Measurements from ENCODE around the gene FGFRL1.
A peak's percentile ranks its signal among the peaks of the same experiment; 100 is the strongest.
"Not testable (repeated sequence)": the region's sequence is repeated elsewhere in the genome, so short reads cannot be mapped to it uniquely, and the experiment has no call there.

The FGFRL1 gene

DNA sequence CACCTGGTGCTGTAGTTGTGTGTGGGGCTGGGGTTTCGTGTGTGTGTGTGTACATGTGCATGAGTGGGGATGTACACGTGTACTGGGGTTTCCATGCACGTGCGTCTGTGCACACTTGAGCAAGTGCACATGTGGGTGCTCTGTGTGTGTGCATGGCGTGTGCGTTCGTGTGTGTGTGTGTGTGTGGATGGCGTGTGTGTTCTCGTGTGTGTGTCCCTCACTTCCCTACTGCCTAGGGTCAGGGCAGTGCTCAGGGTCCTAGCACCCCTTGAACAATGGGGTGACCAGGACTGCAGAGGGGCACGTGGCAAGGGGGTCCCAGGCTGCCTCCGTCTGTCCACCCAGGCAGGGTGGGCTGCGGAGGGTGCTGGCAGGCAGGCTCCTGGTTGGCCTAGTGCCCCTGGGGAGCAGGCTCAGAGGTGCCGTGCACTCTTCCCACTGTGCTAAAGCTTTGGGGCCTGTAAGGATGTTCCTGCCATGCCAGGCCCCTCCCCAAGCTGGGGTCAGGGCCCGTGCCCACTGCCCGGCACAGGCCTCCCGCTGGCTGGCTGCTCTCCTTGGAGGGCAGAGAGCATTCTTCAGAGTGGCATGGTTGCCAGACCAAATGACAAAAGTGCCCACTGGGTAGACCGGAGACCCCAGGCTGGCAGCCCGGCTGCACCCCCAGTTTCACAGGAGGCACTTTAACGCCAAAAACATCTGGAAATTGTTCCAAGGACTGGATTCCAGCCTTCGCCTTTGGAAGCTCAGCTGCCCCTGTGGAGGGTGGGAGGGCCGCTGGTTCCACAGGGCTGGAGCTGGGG is 29.1 kb downstream of the FGFRL1 start:
- no peak for DNase-seq (ENCODE audit: low spot score)

DNA sequence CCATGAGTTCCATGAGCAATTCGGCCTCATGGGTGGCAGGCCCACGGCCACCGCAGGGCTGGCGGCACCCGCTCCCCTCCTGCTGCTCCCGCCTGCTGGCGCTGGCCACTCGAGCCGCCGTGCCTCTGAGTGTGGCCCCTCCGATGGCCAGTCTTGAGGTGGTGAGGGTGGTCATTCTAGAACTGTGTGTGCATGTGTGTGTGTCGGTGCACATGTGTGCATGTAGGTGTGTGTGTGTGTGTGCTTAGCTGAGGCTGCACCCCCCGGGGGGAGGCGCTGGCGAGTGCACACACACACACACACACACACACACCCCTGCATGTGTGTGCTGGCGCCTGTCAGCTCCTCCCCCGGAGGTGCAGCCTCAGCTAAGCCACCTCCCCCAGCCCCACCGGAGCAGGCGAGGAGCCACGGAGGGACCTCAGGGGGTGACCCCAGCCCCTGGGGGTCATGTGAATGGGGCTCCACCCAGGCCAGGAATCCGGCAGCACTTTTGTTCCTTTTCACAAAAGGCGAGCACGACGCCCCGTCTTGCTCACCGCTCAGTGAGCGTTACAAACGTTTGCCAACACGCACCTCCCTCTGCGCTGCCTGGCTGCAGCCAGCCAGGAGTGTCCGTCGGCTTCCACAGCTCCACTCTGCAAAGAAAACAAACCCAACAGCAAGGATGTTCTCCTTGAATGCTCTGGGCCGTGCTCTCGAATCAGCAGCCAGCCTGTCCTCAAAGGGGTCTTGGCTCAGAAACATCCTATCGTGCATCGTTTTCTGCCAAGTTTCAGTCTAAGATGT is 29.9 kb downstream of the FGFRL1 start:
- DNase-seq (ENCODE audit: low spot score) = no peak

DNA sequence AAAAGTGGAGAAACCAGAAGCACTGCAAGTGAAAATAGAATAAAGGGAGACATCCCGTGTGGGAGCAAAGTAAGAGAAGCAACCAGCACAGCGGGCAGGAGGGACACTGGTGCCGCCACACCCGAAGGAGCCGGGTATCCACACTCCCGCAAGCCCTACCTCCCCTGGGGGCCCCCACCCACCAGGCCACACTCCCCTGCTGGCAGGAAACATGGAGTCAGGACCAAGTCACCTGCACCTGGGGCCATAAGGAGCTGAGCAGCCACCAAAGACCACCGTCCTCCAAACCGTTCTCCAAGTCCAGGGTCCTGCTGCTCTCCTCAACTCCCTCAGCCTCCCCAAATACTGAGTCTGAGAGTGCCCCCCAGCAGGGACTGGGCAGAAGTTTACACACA is 30.5 kb downstream of the FGFRL1 start:
- no peak for DNase-seq (ENCODE audit: low spot score)

DNA sequence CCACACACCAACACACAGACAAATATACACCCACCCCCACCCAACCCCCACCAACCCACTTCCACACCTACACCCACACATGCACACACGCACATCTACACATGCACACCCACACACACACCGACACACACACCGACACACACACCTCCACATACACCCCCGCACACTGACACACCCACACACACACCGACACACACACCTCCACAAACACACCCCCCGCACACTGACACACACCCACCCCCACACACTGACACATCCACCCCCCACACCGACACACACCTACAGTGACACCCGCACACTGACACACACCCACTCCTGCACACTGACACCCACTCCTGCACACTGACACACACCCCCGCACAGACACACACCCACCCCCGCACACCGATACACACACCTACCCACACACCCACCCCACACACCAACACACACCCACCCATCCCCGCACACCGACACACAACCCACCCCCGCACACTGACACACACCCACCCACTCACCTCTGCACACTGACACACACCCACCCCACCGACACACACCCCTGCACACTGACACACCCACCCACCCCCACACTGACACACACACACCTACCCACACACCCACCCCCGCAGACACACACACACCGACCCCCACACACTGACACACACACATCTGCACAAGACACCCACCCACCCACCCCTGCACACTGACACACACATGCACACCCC is 31.1 kb downstream of the FGFRL1 start:
- DNase-seq (ENCODE audit: low spot score) = no peak

DNA sequence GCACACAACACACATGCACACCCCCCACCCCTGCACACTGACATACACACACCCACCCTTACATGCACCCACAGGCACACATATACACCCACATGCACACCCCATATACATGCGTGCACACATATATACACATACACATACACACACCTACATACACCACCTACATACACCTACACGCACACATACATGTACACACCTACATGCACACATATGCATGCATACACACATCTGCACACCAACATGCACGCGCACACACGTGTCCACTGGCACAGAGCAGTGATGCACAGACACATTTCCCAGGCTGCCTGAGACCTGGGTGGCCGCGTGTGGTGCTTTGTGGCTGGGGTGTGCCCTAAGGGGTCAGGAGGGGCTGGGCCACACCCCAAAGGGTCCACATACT is 31.7 kb downstream of the FGFRL1 start:
- no peak for DNase-seq (ENCODE audit: low spot score)

DNA sequence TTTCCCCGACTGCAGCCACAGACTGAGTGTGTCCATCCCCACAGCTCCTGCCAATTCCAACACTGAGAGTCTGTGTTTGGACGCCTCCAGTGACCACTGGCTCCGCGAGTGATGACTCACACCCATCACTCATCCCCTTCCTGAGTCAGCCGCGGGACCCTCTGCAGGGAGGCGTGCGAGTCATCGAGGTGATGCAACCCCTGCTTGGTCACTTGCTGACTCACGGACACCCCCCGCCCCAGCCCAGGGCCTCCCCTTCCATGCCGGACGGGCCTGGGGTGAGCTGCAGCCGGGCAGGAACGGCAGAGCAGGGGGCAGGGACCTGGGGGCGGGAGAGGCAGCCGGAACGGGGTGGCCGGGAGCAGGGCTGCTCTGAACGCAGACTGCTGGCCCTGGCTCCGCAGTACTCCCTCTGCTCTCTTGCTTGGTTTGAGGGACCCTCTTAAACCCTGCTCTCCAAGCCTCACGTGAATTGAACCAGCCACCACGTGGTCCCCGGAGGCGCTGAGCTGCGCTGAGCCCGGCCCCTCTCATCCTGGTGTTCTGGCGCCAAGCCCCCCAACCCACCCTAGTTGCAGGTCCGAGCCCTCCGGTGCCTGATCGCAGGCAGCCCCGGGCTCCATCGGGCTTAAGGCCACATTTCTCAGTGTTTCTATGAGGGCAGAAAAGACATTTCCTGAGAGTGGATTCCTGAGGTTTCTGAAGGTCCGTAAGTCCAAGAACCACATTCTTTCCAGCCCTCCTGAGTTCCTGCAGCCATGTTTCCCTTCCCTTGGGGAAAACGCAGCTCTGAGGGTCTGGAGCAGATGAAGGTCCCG is 32.4 kb downstream of the FGFRL1 start:
- DNase-seq (ENCODE audit: low spot score) = peak; percentile 93

DNA sequence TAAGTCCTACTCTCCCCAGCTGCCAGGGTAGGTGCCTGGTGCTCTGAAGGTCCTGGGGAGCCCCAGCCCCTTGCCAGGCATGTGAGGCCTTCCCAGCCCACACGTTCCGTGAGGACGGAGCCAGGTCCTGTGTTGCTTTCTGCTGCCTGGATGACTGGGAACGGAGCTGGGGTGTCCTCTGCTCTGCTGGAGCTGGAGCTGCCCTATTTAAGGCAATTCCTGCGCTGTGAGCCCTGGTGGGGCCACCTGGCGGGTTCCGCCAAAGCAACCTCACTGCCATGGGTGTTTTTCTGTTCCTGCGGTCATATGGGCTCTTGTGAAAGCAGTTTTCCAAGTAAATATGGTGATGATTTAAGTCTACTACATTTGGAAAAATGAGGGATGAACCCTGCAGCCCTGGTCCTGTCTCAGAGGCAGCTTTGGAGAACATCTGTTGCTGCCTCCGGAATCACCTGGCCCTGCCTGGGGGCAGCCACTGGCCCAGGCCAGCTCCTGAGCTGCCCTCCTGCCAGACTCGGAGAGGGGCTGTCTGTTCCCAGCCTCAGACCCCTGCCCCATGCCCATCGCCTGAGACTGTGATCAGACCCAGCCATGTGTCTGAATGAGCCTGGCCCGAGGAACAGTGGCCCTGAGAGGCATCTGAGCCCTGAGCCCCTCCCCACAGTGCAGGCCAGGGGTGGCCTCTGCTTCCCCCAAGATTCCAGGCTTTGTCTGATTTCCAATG is 33.2 kb downstream of the FGFRL1 start:
- no peak for DNase-seq (ENCODE audit: low spot score)

DNA sequence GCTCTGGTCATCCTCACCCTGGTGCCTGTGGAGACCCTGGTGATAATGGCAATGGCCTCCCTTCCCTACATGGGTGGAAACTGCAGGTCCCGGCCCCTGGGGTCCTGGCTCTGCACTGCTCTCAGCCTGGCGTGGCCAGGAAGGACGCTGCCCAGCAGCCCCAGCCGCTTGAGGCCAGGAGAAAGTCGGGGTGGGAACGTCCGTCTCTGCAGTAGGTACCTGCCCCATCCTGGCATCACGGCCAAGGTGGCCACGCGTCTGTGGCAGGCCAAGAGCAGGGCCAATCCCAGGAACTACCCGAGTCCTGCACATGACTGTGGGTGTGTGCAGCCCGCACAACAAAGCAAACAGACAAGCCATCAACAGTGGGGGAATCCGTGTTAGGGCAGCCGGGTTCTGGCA is 33.8 kb downstream of the FGFRL1 start:
- DNase-seq (ENCODE audit: low spot score) = no peak

DNA sequence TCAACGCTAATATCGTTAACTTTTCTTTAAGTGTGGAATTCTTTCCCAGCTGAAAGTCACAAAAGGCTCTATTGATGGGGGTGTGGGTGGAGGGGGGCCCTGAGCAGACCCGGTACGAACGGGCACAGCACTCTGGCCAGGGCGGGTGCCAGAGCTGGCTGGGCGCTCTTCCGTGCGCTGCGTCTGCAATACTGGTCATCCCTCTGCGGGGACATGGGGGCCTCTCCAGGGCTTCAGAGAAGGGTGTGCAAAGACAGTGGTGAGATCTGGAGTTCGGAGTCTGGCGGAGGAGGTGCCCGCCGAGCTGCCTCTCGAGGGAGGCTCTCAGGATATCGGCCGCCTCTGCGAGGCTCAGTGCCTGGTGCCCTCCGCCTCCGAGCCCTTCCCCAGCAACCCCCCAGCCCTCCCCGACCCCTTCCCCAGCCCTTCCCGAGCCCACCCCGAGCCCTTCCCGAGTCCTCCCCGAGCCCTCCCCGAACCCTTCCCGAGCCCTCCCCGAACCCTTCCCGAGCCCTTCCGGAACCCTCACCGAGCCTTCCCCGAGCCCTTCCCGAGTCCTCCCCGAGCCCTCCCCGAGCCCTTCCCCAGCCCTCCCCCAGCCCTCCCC is 34.3 kb downstream of the FGFRL1 start:
- no peak for DNase-seq (ENCODE audit: low spot score)

DNA sequence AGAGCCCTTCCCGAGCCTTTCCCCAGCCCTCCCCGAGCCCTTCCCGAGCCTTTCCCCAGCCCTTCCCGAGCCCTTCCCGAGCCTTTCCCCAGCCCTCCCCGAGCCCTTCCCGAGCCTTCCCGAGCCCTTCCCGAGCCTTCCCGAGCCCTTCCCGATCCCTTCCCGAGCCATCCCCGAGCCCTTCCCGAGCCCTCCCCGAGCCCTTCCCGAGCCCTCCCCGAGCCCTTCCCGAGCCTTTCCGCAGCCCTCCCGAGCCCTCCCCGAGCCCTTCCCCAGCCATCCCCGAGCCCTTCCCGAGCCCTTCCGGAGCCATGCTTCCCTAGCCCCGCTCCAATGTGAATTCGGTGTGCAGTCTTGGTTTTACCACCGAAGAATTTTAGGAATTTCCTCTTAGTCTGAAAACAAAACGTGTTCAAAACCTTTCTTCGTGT is 35.2 kb downstream of the FGFRL1 start:
- DNase-seq (ENCODE audit: low spot score) = not testable (repeated sequence)

DNA sequence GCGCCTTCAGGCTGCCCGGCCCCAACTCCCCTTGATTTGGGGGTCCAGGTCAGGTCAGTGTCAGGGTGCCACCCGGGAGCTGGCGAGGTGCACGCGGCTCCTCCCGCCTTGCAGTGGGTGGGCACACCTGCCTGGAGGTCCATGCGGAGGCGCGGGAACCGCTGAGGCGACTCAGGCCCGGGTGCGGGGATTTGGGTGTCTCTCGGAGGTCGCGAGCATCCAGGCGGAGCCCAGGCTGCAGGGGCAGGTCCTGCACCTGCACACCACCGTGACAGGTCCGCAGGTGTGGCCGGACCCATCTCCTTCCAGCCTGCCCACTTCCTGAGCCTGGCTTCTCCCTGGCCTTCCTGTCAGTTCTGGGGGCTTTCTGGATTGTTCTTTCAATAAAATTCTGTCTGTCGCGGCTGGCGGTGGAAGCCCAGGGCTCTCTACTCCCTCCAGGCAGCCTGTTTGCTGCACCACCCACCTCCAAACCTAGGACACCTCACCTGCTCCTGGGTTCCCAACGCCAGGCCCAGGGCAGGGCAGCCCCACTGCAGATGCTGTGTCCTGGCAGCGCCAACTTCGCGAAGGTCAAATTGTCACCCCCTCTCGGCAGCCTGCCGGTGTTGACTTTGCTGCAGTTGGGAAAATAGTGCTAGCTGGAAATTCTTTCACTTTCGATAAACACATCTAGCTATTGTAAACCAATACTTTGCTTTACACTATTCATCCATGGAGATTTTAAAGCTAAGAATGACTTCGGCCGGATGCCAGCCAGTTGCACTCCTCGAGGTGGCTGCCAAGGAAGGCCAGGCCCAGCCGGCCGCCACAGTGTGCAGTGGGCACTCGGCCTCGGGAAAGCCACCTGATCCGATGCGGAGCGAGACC is 35.9 kb downstream of the FGFRL1 start:
- DNase-seq (ENCODE audit: low spot score) = no peak

DNA sequence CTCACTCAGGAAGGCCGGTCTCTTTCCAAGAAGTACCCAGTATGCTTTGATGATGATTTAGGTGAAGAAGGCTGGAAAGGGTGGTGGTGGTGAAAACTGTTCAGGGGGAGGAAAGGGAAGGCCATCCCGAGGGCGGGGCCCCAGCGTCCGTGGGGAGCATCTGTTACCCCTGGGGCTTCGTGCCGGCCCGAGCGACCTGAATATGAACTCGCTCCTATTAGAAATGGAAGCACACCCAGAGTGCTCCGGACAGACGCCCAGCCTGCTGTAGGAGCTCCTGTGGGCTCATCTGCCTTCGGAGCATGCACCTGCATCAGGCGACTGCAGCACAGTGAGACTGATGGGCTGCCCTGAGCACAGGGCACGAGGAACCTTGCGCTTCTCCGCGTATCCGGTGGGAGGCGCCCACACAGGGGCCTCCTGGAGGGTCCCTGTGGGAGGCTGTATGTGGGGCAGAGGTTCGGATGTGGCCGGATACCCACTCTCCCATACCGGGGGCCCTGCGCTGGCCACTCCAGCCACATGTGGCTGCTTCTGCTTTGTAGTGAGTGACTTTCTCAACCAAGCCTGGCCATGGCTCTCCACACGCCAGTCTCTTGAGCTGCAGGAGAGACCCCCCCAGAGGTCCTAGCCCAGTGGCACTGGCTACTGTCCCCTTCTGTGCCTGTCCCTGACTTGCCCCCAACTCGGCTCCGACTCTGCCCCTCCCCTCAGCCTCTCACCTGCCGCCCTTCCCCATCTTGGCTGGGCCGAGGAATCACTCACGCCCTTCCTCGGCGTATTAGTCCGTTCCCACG is 36.7 kb downstream of the FGFRL1 start:
- DNase-seq (ENCODE audit: low spot score) = no peak

DNA sequence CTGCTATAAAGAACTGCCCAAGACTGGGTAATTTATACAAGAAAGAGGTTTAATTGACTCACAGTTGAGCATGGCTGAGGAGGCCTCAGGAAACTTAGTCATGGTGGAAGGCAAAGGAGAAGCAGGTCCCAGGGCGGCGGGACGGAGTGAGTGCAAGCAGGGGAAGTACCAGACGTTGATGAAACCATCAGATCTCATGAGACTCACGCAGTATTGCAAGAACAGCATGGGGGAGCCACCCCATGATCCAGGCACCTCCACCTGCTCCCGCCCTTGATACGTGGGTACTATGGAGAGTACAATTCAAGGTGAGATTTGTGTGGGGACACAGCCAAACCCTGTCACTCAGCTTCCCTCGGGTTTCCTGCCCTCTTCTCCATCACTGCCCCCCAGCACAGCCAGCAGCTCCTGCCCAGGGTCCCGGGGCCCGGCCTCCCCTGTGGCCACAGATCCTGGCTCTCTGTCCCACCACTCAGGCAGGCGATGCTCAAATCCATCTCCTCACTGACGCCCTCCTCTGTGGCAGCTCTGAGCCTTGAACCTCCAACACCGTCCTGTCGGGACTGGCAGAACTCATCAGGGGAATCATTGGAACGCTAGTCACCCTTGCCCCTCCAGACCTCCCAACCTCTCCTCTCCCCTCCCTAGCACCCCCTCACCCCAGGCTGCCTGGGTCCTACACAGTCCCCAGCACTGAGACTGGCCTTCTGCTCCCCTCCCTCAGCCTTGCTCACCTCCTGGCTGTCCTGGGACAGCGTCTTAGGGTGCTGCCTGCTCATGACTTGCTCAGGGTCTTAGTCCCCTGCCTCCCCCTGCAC is 37.6 kb downstream of the FGFRL1 start:
- no peak for DNase-seq (ENCODE audit: low spot score)

DNA sequence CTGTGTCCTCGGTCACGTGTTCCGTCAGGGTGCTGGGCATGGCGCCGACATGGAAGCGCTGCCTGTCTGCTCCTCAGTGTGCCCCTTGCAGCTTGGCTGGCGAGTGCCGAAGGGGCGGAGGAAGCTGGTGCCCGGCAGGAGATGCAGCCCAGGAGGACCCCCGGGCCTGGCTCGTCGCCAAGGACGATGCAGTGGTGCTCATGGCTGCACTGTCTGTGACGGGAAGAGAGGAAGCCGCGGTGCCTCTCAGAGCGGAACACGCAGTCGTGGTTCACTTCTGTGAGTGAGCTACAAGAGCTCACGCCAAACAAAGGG is 38.1 kb downstream of the FGFRL1 start:
- no peak for DNase-seq (ENCODE audit: low spot score)

DNA sequence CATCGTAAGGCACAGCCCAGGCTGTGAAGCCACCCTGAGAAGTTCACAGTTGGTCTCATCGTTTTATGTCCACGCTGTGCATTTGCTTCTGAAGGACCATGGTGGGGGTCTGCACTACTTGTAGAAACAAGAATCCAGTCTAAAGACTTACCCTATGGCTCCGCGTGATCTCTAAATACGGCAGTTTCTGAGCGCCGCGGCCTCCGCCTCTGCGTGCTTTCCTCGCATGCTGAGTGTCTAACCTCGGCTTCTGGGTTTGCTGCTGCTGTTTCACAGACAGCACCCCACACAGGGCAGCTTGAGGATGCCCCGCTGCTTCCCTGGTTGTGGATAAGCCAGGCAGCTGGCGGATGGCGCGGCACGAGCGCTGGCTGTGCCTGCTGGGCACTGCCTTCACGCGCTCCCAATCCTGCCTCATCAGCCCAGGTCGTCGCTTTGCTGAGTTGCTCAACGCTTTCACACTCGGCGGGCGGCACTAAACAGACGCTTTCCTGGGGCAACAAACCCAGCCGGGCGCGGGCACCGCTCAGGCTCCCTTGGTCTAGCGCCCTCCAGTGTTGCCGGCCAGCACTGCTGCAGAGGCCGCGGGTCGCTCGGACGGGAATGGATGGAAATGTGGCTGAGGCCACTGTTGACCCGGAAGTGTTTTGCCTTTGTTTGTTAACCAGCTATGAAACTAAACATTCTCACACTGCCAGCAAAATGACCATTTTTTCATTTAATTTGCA is 39.2 kb downstream of the FGFRL1 start:
- DNase-seq (ENCODE audit: low spot score) = no peak

DNA sequence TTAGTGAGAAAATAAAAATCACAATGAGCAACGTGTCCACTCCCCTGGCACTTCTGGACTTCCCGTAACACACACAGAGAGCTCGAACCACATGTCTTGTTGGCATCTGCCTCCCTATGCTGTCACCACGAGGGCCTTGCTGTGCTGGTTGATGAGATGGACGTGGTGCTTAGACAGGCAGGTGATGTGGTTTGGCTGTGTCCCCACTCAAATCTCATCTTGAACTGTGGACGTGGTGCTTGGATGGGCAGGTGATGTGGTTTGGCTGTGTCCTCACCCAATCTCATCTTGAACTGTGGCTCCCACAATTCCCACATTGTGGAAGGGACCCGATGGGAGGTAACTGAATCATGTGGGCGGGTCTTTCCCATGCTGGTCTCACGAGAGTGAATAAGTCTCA is 40.0 kb downstream of the FGFRL1 start:
- no peak for DNase-seq (ENCODE audit: low spot score)

DNA sequence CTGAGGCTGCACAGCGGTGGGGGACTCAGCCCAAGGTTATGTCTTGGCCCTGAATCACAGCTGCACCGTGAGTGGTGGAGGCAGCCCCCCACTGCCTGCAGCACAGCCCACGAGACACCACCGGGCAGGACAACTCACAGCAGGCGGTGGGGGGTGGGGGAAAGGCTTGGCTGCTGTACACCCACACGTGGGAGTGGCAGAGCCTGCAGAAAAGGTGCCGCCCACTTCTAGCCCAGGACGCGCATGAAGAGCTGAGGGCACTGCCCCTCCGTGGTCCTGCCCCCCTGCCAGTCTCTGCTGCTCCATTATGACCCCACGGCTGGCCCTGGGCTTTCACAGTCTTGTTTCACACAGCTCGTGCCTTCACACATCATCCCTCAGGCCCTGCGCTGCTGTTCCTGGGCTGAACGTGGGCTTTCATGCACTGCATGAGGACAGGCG is 40.8 kb downstream of the FGFRL1 start:
- no peak for DNase-seq (ENCODE audit: low spot score)
